Activated T-cell treated with anti-CD3 and anti-CD28 coated beads for 1 hour (primary cell): ENCODE results near the gene INKA1.

Experiments used
- DNase-seq: peaks from one replicate; pipeline ENCODE4 v3.0.0-alpha.2; 2020; ENCODE audit warnings: low read depth

INKA1 gene

GRCh38 chr3:49786357-49787181 lies 16.5 kb upstream of the INKA1 start, which contains the start of gene IP6K1:
Gene IP6K1, minus strand, starts transcription at chr3:49786542. Its CDS starts 38,502 bp downstream, at chr3:49748040.
- DNase-seq = peak; percentile 98

- no peak for DNase-seq
Observed at GRCh38 chr3:49787182-49787464, 15.9 kb upstream of the INKA1 start.

GRCh38 chr3:49787536-49787935 lies 15.5 kb upstream of the INKA1 start:
- DNase-seq = no peak

- DNase-seq = no peak
Observed at GRCh38 chr3:49788056-49788455, 15.0 kb upstream of the INKA1 start.

GRCh38 chr3:49790626-49791411 lies 12.2 kb upstream of the INKA1 start:
- DNase-seq = no peak

- DNase-seq = no peak
Observed at GRCh38 chr3:49791571-49791970, 11.5 kb upstream of the INKA1 start.

- DNase-seq = no peak
Observed at GRCh38 chr3:49792371-49793150, 10.5 kb upstream of the INKA1 start.

- DNase-seq = no peak
Observed at GRCh38 chr3:49793486-49794085, 9.5 kb upstream of the INKA1 start.

GRCh38 chr3:49794431-49794830 lies 8.6 kb upstream of the INKA1 start:
- DNase-seq = no peak

GRCh38 chr3:49794926-49795905 lies 7.8 kb upstream of the INKA1 start:
- no peak for DNase-seq

- DNase-seq = no peak
Observed at GRCh38 chr3:49799105-49799504, 4.0 kb upstream of the INKA1 start.

- no peak for DNase-seq
Observed at GRCh38 chr3:49799761-49800160, 3.3 kb upstream of the INKA1 start, which contains the start of gene CDHR4. Gene CDHR4, minus strand, starts transcription at chr3:49799873. Its CDS starts 61 bp downstream, at chr3:49799812.

- no peak for DNase-seq
Observed at GRCh38 chr3:49801160-49801559, 1.9 kb upstream of the INKA1 start.

- no peak for DNase-seq
Observed at GRCh38 chr3:49803465-49804140, 542 bp downstream of the INKA1 start.

- DNase-seq = no peak
Observed at GRCh38 chr3:49804141-49805041, 1.3 kb downstream of the INKA1 start.

- no peak for DNase-seq
Observed at GRCh38 chr3:49805367-49805782, 2.3 kb downstream of the INKA1 start.

- DNase-seq = no peak
Observed at GRCh38 chr3:49805897-49806701, 3.0 kb downstream of the INKA1 start.

- DNase-seq = no peak
Observed at GRCh38 chr3:49806850-49807249, 3.8 kb downstream of the INKA1 start.
